GM12892 (cell line): ENCODE results near the gene CDC42BPB.

Source experiments
- DNase-seq: peaks from one replicate; pipeline ENCODE4 v3.0.0; 2011; ENCODE audit not compliant: insufficient read length
- FAIRE-seq: peaks from 2 replicates; lab custom pipeline; 2011; peaks lifted over from hg19 to GRCh38; lab: Jason Lieb, UNC
- POLR2A ChIP-seq: IDR thresholded peaks from 2 replicates; pipeline ENCODE4 v1.6.1; 2011; ENCODE audit warnings: low read depth, low read length, control low read depth
- POLR2AphosphoS5 ChIP-seq: IDR thresholded peaks from 2 replicates; pipeline ENCODE4 v1.6.1; 2011; ENCODE audit warnings: low read depth, low read length, control low read depth
- TAF1 ChIP-seq: IDR thresholded peaks from 2 replicates; pipeline ENCODE4 v1.6.1; 2011; ENCODE audit warnings: low read depth, mild to moderate bottlenecking, control low read depth, low read length, borderline replicate concordance

Gene CDC42BPB

GRCh38 chr14:103022002-103022684 lies 35.2 kb downstream of the CDC42BPB start:
- no peak for TF ChIP-seq TAF1
- TF ChIP-seq POLR2A = no peak
- no peak for TF ChIP-seq POLR2AphosphoS5
- FAIRE-seq (no peak), DNase-seq (no peak)

GRCh38 chr14:103021684-103022001 lies 35.7 kb downstream of the CDC42BPB start:
- FAIRE-seq = no peak
- no peak for TF ChIP-seq TAF1
- TF ChIP-seq POLR2A = no peak
- no peak for TF ChIP-seq POLR2AphosphoS5
- no peak for DNase-seq

DNA sequence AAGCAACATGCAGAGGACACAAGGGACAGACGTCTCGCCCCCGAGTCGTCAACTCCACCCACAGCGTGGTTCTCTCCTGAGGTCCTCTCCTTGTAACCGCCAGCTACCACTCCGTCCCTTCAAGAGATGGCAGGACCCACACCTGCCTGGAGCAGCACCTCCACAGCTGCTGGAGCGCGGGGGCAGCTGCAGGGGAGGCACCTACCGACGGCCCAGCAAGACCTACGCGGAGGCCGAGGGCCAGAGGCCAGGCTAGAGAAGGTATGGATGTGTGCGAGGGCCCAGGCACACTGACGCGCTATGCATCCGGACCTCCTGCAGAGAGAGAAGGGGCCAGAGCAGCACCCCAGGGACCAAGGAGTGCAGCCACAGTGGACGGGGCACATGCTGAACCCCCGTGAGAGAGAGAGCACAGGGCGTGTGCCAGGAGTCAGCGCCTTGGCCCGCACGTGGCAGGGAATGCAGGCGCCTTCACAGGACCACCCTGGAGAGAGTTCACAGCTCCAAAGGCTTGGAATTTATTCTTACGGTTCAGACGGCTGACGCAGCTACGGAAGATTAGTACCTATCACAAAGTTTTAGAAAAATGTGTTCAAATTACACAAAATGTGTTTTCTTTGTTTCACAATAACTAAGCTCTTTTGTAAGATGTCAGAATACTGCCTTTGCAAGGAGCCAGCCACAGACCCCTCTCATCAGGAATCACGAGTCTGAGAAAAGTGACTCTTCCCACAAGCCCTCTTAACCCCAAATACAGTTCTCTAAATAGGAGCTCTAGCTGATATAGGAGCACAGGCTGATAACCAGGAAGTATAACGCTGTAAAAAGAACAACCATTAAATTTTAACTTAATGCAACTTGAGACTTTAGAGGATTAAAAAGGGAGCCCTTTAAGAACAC lies 36.8 kb downstream of the CDC42BPB start:
- DNase-seq (no peak), FAIRE-seq (no peak)
- TF ChIP-seq TAF1 (no peak), POLR2AphosphoS5 (no peak), POLR2A (no peak)

DNA sequence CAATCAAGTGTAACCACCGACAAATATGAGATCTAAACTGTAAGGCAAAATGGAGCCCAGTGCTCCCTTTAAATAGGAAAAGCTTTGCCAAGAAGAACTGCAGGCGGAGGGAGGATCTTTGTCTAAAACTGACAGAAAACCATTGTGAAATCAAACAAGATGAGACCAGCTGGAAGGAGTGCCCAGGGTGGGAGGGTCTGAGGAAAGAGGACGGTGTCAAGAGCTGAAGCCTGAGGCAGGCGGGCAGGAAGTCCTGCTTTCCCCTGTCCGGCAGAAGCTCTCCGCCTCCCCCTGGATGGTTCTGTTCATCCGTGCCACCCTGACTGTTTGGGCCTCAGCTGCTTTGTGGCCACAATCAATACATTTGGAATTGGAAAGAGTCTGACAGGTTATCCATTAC lies 37.5 kb downstream of the CDC42BPB start:
- FAIRE-seq (no peak), DNase-seq (no peak)
- TF ChIP-seq POLR2AphosphoS5 (no peak), POLR2A (no peak), TAF1 (no peak)

DNA sequence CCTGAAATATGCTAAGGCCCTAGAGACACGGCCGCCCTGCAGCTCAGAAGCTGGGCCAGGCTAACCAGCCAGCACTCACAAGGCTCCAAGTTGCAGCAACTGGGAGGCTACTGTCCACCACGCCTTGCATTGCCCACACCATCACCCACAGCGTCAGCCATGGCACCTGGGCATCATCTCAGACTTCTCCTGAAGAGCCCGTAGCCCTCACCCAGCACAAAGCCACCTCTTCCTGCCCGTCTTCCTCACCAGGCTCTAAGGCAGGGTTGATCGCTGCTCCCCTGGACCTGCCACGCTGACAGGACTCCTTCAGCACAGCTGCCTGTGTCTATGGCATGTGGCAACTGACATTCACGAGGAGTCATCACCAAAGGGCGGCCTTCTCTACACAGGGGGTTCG lies 38.1 kb downstream of the CDC42BPB start:
- no peak for FAIRE-seq
- DNase-seq = no peak
- no peak for TF ChIP-seq TAF1
- TF ChIP-seq POLR2AphosphoS5 = no peak
- no peak for TF ChIP-seq POLR2A

GRCh38 chr14:103016594-103016993 lies 40.8 kb downstream of the CDC42BPB start:
- DNase-seq (no peak), FAIRE-seq (no peak)
- no peak for TF ChIP-seq POLR2A
- no peak for TF ChIP-seq POLR2AphosphoS5
- no peak for TF ChIP-seq TAF1

DNA sequence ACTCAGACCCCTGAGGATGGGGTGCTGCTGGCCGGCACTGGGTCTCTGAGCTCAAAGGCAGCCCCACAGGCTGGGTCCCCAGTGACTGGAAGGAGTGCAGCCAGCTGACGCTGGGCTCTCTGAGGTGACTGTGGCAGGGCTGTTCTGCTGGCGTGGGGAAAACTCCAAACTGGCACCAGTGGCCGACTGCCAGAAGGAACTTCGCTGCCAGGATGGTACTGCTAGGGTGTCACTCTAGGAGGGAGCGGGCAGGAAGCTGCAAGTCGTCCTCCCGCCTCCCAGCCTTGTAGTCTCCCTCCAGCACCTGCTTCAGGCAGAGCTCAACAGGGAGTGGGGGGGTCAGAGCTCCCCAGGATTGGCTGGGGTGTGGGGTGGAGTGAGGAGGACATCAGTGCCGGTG lies 41.3 kb downstream of the CDC42BPB start:
- TF ChIP-seq POLR2AphosphoS5 (no peak), TAF1 (no peak), POLR2A (no peak)
- DNase-seq (no peak), FAIRE-seq (no peak)

- TF ChIP-seq TAF1 = no peak
- no peak for TF ChIP-seq POLR2A
- TF ChIP-seq POLR2AphosphoS5 = no peak
- DNase-seq (no peak), FAIRE-seq (no peak)
Measured at GRCh38 chr14:103015426-103015825, 41.9 kb downstream of the CDC42BPB start.

DNA sequence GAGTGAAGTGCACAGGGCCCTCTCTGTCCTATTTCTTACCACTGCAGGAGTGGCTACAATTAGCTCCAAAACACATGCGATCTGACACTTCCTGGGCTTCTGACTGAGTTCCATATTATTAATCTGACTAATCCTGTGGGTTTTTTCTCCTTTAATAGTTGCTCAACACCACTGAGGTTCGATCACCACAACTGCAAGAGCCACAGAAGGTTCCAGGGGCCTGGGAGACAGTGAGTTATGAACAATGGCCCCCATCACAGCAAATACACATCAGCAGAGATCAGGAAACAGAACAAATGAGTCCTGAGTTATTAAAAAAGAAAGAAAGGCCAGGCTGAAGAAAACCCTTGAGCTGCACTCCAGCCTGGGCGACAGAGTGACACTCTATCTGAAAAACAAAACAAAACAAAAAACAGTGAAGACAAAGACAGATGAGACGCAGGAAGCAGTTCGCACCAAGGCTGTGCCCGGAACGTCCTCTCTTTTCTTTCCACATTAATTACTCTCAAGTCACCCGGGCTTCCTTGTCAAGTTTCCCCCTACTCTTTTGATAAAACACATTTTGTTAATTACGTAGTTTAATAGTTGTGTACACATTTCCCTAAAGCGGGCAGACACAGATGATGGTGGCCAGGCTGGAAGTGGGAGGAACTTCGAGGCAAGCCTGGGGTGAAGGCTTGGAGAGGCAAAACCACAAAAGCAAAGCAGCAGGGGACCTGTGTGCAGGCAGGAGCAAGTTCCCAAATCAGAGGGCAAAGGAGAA lies 42.7 kb downstream of the CDC42BPB start:
- no peak for DNase-seq
- FAIRE-seq = peak; percentile 24

DNA sequence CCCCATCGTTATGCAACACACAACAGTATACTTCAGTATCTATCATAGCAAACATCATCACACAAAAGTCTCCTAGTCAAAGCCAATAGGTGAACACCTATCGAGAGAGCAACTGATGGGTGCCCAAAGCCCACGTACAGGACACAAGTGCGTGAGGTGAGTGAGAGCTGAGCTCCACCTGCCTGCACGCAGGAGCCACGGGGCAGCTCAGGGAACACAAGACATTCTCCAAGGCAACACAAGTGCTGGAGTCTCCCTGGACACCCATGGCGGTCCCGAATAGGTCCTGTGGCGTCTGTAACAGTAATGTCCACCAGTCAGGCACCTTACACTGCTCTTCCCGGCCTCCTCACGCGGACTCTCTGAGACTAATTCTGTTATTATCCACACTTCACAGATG lies 44.3 kb downstream of the CDC42BPB start:
- no peak for DNase-seq
- no peak for FAIRE-seq
- TF ChIP-seq POLR2A = no peak
- no peak for TF ChIP-seq POLR2AphosphoS5
- TF ChIP-seq TAF1 = no peak

More for the DNA sequence above, 42.7 kb downstream of the CDC42BPB start:
- TF ChIP-seq TAF1 (no peak), POLR2A (no peak), POLR2AphosphoS5 (no peak)

DNA sequence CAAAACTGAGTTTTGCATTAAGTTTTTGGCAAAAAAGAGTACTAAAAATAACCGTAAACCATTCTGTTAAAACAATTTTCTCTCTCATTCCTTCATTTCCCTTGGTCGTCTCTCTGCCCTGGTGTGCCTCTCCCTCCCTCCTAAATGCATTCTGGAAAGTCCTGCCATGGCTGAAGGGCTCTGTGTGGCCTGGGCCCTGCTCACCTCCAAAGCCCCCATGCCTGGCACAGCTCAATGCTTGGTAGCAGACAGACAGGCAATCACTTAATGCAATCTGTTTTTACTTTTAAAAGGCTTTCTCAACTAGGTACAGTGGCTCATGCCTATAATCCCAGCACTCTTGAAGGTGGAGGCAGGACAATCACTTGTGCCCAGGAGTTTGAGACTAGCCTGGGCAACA lies 47.8 kb downstream of the CDC42BPB start:
- TF ChIP-seq TAF1 (no peak), POLR2AphosphoS5 (no peak)
- DNase-seq (no peak), FAIRE-seq (no peak)

GRCh38 chr14:103008768-103009357 lies 48.5 kb downstream of the CDC42BPB start:
- DNase-seq (no peak), FAIRE-seq (no peak)
- TF ChIP-seq TAF1 (no peak), POLR2A (no peak), POLR2AphosphoS5 (no peak)
